Measurements from ENCODE around the gene ACTR3C. TPM values are rescaled to one million over a fixed set of nuclear protein-coding genes. Genes with fewer than 3 reads are reported as not detected.

The ACTR3C gene
- total and polyA plus RNA-seq, 2 of the 13 experiments (the other 11 are each of a cell fraction or from before 2014, with no cell fraction given), result 3.8 to 7.5 TPM

GRCh38 chr7:150322833-150323681, at the start of gene ACTR3C, which contains the start of gene LRRC61 (continued):
- TF ChIP-seq ZNF3 (CRISPR knock-in tag; IDR thresholded peaks at IDR 0.05), result no peak
- TF ChIP-seq KDM6A (CRISPR knock-in tag; IDR thresholded peaks at IDR 0.05; ENCODE audit: low read depth), result 0 out of 2 replicates have a peak, but pooled peaks have one; percentile 43
- TF ChIP-seq FOSL2 (CRISPR knock-in tag; IDR thresholded peaks at IDR 0.05), result no peak; the same call in 1 of the 2 replicates
- TF ChIP-seq POLR2AphosphoS5 (IDR thresholded peaks at IDR 0.05; ENCODE audit: low read depth, low read length), result peak; percentile 95
- TF ChIP-seq TGIF2 (CRISPR knock-in tag; IDR thresholded peaks at IDR 0.05), result peak; percentile 10; the same call in 1 of the 2 replicates
- TF ChIP-seq ZBTB39 (CRISPR knock-in tag; IDR thresholded peaks at IDR 0.05), result peak; percentile 95
- peak; percentile 99 for TF ChIP-seq ZNF687 (CRISPR knock-in tag; IDR thresholded peaks at IDR 0.05)
- peak; percentile 95; the same call in 1 of the 2 replicates for TF ChIP-seq ZNF543 (CRISPR knock-in tag; IDR thresholded peaks at IDR 0.05)
- TF ChIP-seq HBP1 (CRISPR knock-in tag; IDR thresholded peaks at IDR 0.05; ENCODE audit: low read depth), result no peak
- peak; percentile 92 for TF ChIP-seq ZMYM4 (CRISPR knock-in tag; IDR thresholded peaks at IDR 0.05)
- peak; percentile 92; the same call in 1 of the 2 replicates for TF ChIP-seq CHCHD3 (CRISPR knock-in tag; IDR thresholded peaks at IDR 0.05)
- peak; percentile 18; the same call in 1 of the 2 replicates for TF ChIP-seq ZNF691 (CRISPR knock-in tag; IDR thresholded peaks at IDR 0.05; ENCODE audit: borderline replicate concordance, low read depth)
- TF ChIP-seq KLF6 (CRISPR knock-in tag; IDR thresholded peaks at IDR 0.05), result peak; percentile 92
- peak; percentile 89 for TF ChIP-seq BHLHE40 (IDR thresholded peaks at IDR 0.05; ENCODE audit: low read length)
- TF ChIP-seq ZNF326 (CRISPR knock-in tag; IDR thresholded peaks at IDR 0.05; ENCODE audit: borderline replicate concordance), result no peak
- peak; percentile 87 for TF ChIP-seq HNRNPLL (IDR thresholded peaks at IDR 0.05; ENCODE audit: low read depth, low read length, poor library complexity, severe bottlenecking)
- TF ChIP-seq ZNF557 (CRISPR knock-in tag; IDR thresholded peaks at IDR 0.05), result 0 out of 2 replicates have a peak, but pooled peaks have one; percentile 25
- peak; percentile 67 for TF ChIP-seq PITX1 (CRISPR knock-in tag; IDR thresholded peaks at IDR 0.05)
- TF ChIP-seq ZZZ3 (CRISPR knock-in tag; IDR thresholded peaks at IDR 0.05; ENCODE audit: borderline replicate concordance), result no peak
- TF ChIP-seq SNRNP70 (IDR thresholded peaks at IDR 0.05; ENCODE audit: low read depth, low read length), result no peak
- no peak; the same call in 1 of the 2 replicates for TF ChIP-seq ZNF263 (CRISPR knock-in tag; IDR thresholded peaks at IDR 0.05)
- peak; percentile 76; the same call in 1 of the 2 replicates for TF ChIP-seq ZNF225 (CRISPR knock-in tag; IDR thresholded peaks at IDR 0.05)

Data from HepG2 (cell line).